Stimulated activated CD8-positive, alpha-beta memory T cell treated with anti-CD3 and anti-CD28 coated beads, Interleukin-12 subunit alpha, Interleukin-12 subunit beta, amount 100 ng/mL, for 24 hours (primary cell): Measurements from ENCODE around the gene POLR3A.
A peak's percentile ranks its signal among the peaks of the same experiment; 100 is the strongest.

Experiments used
- DNase-seq: peaks from one replicate; pipeline ENCODE4 v3.0.0-alpha.2; 2020; ENCODE audit errors: extremely low read depth

POLR3A gene

DNA sequence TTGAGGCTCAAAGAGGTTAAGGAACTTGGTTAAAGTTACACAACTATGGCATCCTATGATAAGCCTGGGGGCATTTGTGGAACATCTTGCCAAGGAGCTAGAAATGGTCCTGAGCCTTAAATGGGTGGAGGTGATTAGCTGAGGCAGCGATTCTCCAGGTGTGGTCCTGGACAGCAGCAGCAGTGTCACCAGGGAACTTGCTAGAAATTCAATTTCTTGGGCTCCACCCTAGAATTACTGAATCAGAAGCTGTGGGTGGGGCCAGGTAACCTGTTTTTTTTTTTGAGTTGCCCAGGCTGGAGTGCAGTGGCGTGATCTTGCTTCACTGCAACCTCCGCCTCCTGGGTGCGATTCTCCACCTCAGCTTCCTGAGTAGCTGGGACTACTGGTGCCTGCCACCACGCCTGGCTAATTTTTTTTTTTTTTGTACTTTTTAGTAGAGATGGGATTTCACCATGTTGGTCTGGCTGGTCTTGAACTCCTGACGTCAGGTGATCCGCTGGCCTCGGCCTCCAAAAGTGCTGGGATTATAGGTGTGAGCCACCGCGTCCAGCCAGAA, 17.5 kb upstream of the POLR3A start:
- DNase-seq = no peak

DNA sequence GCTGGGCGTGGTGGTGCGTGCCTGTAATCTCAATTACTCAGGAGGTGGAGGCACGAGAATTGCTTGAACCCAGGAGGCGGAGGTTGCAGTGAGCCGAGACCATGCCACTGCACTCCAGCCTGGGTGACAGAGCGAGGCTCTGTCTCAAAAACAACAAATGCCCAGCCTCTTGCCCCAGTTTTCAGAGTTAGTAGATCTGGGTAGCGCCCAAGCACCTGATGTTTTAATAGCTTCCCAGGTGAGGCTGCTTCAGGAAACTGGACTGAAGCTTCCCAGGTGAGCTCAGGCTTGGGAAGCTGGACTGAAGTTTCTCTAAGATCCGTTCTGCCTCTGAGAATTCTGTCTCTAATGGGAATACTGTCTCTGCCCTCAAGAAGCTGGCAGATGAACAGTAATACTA, 16.5 kb upstream of the POLR3A start:
- DNase-seq = no peak

- no peak for DNase-seq
Measured at GRCh38 chr10:78045237-78045636, 15.9 kb upstream of the POLR3A start.

GRCh38 chr10:78044699-78045098, 15.4 kb upstream of the POLR3A start:
- DNase-seq = no peak

DNA sequence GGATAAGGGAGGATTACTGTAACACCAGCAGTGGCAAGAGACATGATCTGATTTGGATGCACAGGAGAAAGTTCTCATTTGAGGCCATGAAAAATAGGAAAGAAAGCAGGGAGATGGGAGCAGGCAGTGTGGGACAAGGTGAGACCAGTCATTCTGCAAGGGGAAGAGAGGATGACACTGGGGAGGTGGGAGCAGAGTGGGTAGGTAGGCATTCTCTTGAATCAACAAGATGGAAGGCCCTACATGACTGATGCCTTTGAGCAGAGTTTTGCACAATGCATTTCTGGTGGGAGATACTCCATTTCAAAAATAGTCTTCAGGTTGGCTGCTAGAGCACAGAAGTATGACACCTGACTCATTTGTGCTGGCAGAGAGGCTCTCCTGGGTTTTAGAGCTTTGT, 14.9 kb upstream of the POLR3A start:
- DNase-seq = no peak

GRCh38 chr10:78042752-78043104, 13.4 kb upstream of the POLR3A start:
- no peak for DNase-seq

GRCh38 chr10:78042058-78042751, 12.9 kb upstream of the POLR3A start:
- DNase-seq = no peak

- no peak for DNase-seq
Measured at GRCh38 chr10:78041170-78042057, 12.1 kb upstream of the POLR3A start.

DNA sequence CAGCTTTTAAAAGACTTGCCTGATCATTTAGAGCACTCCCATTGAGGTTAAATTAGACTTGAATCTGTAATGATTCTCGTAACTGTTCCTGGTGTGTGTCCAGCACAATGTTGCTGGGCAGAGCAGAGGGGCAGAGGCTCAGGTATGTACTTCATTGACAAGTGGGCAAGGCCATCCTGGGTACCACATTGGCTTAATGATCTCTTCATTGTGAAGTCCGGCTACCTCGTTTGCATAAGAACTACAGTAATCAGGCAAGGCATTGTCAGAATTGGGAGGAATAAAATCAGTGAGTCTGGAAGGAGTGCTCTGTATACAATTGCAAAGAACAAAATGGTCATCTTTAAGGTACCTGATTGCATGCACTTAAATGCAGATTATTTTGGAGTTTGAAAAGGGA, 10.4 kb upstream of the POLR3A start:
- DNase-seq = no peak

GRCh38 chr10:78038791-78039547, 9.7 kb upstream of the POLR3A start:
- DNase-seq = no peak

GRCh38 chr10:78038105-78038504, 8.8 kb upstream of the POLR3A start:
- DNase-seq = no peak

DNA sequence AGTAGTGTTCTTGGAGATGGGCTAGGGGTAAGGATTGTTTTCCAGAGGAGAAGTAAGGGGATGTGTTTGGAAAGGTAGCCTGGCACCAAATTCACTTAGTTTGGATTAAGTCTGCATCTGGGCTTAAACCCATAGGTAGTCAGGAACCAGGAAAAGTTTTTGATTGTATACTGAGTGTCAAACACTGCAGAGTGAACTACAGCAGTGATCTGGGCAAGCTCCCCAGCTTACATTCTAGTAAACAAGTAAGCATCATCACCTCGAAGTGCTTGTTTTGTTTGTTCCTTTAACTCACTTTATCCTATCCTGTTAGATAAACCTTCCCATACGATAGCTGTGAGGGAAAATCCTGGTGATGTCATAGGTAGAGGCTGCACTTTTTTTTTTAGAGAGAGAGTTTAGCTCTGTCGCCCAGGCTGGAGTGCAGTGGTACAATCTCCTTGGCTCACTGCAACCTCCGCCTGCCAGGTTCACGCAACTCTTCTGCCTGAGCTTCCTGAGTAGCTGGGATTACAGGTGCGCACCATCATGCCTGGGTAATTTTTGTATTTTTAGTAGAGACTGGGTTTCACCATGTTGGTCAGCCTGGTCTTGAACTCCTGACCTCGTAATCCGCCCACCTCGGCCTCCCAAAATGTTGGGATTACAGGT, 6.7 kb upstream of the POLR3A start:
- no peak for DNase-seq

- DNase-seq = no peak
Measured at GRCh38 chr10:78035437-78035836, 6.1 kb upstream of the POLR3A start.

GRCh38 chr10:78035025-78035424, 5.7 kb upstream of the POLR3A start:
- no peak for DNase-seq

DNA sequence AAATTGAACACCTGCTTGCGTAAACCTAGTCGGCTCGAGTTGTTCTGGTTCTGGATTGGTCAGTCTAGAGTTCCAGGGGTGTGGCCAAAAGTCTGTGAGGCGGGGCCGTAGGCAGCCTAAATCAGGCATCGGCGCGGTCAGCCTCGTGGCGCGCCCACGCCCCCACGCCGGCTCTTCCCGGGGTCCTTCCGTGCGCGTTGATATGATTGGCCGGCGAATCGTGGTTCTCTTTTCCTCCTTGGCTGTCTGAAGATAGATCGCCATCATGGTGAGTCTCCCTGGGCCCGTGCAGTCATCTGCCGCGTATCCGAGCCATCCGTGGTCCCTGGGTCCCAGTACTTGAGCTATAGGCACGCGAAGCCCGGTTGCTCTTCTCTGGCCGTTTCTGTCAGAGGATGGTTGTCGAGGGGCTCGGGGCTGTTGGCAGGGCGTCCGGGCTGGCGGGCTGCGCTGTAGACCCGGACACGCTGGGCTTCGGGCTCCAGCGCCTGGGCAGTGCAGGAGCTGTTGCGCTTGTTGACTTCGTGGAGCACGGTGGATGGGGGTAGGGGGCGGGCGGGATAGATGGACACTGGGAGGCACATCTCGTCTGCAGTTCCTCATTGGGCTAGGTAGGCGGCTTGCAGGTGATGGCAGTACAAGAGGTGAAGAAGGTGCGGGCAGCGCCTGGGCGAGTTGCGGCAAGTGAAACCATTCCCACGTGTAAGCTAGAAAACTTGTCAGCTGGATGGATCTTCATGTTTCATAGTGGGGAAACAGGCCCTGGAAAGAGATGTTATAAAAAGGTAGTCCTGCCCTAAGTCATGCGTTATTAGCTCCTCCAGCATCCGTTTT, 4.5 kb upstream of the POLR3A start, which contains the start of gene RPS24:
TSS of gene RPS24 (plus strand) at position 227 of the 834 bp plus-strand sequence. CDS start at position 266, 39 bp downstream.
- DNase-seq = peak; percentile 81

DNA sequence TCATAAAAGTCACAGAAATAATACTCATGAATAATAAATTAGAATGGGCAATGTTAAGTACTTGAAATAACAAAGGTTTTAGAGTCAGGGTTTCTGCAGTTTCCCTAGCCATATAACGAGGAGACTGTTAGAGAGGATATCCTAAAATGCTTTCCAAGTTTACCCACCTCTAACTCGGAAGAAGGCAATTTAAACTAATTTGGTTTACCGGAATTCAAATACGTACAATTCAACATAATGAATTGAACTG, 4.0 kb upstream of the POLR3A start:
- DNase-seq = no peak

DNA sequence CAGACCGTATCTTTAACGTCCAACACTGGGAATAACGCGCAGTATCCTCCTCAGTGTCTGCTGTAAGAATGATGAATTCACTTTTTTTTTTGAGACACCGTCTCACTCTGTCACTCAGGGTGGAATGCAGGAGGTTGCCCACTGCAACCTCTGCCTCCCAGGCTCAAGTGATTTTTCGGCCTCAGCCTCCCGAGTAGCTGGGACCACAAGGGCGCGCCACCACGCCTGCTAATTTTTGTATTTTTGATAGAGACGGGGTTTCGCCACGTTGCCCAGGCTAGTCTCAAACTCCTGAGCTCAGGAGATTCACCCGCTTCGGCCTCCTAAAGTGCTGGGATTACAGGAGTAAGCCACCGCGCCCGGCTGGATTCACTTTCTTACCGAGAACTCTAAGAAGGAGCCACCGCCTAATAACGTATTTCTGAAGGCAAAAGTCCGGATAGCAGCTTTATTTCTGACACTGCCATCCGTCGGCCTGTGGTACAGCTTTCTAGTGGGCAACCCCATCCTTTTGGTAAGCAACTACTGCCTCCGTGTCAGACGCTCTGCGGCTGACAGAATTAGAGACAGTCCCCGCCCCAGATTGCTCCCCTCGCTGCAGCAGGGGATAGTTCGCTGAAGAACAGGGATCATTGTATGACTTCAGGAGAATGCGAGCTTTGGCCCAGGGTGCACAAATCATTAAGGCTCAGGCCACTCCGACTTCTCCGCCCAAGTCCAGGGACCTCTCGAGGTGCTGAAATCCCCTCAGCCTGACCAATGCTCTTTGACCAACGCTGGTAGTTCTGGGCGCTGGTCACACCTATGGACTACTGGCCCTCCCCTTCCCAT, 662 bp downstream of the POLR3A start:
- DNase-seq = no peak

GRCh38 chr10:78025685-78026364, 3.5 kb downstream of the POLR3A start:
- no peak for DNase-seq

DNA sequence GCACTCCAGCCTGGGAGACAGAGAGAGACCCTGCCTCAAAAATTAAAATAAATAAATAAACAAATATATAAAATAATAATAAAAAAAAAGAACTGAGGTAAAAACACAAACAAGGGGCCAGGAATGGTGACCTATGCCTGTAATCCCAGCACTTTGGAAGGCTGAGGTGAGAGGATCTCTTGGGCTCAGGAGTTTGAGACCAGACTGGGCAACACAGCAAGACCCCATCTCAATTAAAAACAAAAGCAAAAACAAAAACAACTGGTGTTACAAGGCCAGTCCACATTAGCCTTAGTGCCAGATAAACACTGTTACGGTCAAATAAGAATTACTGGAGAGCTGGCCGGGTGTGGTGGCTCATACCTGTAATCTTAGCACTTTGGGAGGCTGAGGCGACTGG, 5.6 kb downstream of the POLR3A start:
- DNase-seq = no peak

DNA sequence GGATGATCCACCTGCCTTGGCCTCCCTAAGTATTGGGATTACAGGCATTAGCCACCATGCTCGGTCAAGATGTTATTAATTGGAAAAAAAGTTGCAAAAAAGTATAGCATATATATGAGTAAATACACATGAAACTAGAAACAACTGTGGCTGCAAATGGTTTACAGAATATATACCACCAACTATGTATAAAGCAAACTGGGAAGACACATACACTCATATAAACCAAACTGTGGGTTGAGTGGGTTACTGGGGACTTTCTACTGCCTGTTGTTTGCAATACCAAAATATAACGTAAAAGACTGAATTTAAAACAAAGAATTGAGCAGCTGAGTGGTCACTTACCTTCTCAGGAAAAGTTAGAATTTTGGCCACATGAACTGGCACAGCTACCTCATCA, 8.1 kb downstream of the POLR3A start:
- no peak for DNase-seq
